GM18519 (cell line): ENCODE measurements around the gene MPL.

Source experiments
- ATAC-seq: cut with Tn5 transposase; IDR thresholded peaks from one replicate; pipeline ENCODE4 v1.9.1; 2021; ENCODE audit warnings: mild to moderate bottlenecking, moderate library complexity; ENCODE audit not compliant: unreplicated experiment, low FRiP score

The MPL gene

GRCh38 chr1:43351421-43352350 lies 14.1 kb downstream of the MPL start:
- no peak for ATAC-seq

DNA sequence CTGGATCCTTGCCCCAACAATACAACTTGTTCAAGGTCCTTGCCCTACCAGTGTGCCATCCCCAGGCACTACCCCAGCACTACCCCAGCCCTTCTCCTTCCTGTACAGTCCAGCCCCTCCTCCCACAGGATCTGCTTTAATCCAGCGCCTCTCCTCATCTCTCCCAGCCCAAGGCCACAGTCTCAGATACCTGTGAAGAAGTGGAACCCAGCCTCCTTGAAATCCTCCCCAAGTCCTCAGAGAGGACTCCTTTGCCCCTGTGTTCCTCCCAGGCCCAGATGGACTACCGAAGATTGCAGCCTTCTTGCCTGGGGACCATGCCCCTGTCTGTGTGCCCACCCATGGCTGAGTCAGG lies 14.7 kb downstream of the MPL start:
- no peak for ATAC-seq

- ATAC-seq = no peak
Measured at GRCh38 chr1:43352881-43353280, 15.3 kb downstream of the MPL start.

GRCh38 chr1:43354471-43354870 lies 16.9 kb downstream of the MPL start:
- no peak for ATAC-seq

- no peak for ATAC-seq
Measured at GRCh38 chr1:43354936-43355335, 17.3 kb downstream of the MPL start.

DNA sequence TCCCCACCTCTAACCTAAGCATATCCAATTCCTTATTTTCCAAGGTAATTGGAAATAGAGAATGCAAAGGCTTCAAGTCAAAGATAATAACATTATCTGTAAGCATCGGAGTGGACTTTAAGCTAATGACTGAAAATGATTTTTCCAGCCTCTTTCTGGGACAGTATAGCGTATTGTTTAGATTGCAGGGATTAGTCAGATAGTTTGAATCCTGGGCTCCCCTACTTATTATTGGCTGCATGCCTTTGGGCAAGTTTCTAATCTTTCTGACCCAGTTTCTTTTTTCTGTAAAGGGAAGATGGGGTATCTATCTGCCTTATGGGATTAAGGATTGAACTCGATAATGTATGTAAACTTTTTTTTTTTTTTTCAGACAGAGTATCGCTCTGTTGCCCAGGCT lies 19.6 kb downstream of the MPL start:
- ATAC-seq = no peak

- no peak for ATAC-seq
Measured at GRCh38 chr1:43358121-43358745, 20.6 kb downstream of the MPL start.

GRCh38 chr1:43358746-43359693 lies 21.4 kb downstream of the MPL start, which contains the start of gene CDC20:
Gene CDC20 (plus strand): TSS chr1:43358981. CDS start chr1:43359216, 235 bp downstream.
- peak; percentile 67 for ATAC-seq

GRCh38 chr1:43359696-43360095 lies 22.1 kb downstream of the MPL start:
- no peak for ATAC-seq

DNA sequence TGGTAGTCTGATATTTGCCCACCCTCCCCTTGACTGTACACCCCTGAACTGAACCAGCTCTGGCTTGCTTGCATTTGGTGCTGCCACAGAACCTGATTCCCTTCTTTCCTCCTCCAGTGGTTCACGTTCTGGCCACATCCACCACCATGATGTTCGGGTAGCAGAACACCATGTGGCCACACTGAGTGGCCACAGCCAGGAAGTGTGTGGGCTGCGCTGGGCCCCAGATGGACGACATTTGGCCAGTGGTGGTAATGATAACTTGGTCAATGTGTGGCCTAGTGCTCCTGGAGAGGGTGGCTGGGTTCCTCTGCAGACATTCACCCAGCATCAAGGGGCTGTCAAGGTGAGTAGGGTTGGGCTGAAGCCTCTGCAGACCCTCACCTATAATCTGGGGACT lies 23.0 kb downstream of the MPL start:
- ATAC-seq = no peak

GRCh38 chr1:43363283-43363934 lies 25.8 kb downstream of the MPL start:
- no peak for ATAC-seq

DNA sequence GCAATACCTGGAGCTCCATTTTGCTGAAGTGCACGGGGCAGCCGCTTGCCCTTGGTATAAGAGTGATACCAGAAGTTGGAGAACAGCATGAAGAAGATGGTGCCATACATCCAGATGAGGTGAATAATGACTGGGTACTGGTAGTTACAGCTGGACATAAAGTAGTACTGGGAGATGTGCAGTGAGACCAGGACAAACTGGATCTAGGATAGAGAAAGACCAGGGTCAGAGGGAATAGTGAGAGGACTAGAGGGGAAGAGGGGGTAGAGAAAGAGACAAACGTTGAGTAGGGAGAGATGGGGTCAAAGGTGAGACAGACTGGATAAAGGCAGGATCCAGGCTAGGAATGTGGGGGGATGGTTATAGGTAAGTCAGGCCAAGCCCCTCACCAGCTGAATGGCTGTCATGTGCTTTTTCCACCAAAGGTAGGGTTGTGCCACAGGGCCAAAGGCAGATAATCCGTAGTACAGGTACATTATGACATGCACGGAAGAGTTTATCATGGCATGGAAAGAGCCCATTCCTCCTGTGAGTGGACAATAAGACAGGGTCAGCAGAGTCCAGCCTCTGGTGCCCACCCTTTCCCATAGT lies 26.4 kb downstream of the MPL start:
- ATAC-seq = no peak

- ATAC-seq = no peak
Measured at GRCh38 chr1:43365678-43366077, 28.1 kb downstream of the MPL start.

- no peak for ATAC-seq
Measured at GRCh38 chr1:43366179-43366578, 28.6 kb downstream of the MPL start.

- no peak for ATAC-seq
Measured at GRCh38 chr1:43366601-43367025, 29.0 kb downstream of the MPL start.

DNA sequence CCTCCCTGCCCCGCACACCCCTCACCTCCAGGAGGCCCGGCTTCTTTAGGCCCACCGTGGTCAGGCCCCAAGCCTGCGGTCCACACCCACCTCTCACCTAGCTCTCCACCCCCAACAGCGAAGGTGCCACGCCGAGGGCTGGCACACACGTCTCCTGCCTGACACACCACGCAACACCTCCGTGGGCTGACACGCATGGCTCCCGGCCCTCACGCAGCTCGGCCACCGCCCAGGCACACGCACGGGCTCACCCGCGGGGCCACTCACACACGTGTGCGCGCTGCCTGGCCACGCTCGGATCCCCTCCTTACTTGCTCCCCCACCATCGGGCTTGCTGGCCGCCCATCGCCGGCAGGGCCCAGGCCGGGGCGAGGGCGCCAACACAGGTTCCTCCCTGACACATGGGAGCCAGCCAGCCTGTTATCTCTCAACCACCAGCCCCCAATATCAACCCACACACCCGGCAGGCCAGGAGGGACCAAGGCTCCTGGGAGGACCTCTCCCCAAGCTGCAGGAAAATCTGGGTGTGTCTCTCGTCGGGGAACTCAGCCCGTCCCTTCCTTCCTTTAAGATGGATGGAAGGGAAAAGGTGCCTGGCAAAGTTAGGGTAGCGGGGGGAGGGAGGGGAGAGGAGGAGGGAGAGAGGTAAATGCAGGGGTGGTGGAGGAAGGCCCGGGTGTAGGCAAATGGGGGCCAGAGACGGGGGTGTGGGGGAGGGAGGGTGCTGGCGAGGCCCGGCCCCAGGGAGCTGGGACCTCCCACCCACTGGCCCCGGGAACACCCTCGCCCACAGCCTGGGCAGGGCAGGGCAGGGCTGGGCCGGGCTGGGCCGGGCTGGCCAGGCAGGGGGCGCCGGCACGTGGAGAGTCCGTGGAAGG lies 29.6 kb downstream of the MPL start:
- ATAC-seq = peak; percentile 7

DNA sequence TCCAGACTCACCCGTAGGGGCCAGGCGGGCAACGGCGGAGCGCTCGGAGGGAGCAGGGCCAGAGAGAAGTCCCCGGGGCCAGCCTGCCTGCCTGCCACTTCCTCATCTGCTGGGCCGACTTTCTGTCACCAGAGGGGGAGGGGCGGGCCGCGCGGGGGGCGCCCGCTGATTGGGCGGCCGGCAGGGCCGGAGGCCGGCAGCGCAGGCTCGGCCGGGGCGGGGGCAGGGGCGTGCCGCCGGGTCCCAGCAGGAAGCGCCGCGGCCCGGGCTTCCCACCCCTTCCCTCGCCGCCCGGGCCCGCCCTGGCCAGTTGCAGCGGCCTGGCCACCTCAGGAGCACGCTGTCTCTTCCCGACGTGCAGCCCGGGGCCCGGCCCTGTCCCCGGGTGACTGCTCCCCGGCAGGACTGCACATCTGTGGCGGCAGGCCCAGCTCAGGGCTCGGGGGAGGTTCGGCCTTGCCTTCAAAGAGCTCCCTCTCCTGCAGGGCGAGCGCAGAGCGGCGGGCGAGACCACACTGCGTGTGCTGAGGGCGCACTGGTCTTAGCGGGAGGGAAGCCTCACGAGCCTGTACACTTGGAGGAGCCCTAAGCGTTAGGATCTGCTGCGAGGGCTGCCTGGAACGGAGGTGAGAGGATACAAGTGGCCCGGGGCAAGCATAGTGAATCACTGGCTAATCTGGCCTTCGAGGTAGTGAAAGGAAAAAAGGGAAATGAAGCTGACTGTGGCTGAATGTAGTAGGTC lies 30.5 kb downstream of the MPL start, which contains the start of gene ELOVL1:
ELOVL1 (minus strand) TSS at position 108 of the 742 bp plus-strand sequence. CDS start 2,402 bp downstream, outside the sequence.
- ATAC-seq = peak; percentile 45

GRCh38 chr1:43368646-43369020 lies 31.0 kb downstream of the MPL start:
- no peak for ATAC-seq
